CD4-positive, alpha-beta T cell treated with Interleukin-17A for 4 hours (primary cell): Measurements from ENCODE around the gene IGFN1.
"Not testable (repeated sequence)": the region's sequence is repeated elsewhere in the genome, so short reads cannot be mapped to it uniquely, and the experiment has no call there.

Experiments used
- DNase-seq: peaks from one replicate; pipeline ENCODE4 v3.0.0-alpha.2; 2020; ENCODE audit warnings: mixed read lengths

IGFN1 gene

GRCh38 chr1:201190624-201191051 lies at the start of gene IGFN1:
IGFN1 (plus strand) TSS chr1:201190824; CDS start chr1:201193294, 2,470 bp downstream.
- DNase-seq = no peak

DNA sequence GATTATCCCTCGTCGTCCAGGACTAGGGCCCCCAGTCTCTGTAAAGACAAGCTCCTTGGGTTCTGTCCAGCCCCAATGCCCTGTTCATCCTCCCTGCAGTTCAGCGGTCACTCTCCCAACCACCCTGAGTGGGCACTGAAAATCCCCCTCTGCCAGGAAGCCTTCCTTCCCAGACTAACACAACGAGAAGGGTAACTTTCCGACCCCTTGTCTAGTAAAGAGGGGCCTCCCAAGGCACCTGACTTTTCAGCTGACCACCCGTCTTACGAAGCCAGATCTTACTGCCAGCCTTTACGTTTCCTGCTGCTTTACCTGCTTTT lies 49.7 kb upstream of the IGFN1 start:
- no peak for DNase-seq

DNA sequence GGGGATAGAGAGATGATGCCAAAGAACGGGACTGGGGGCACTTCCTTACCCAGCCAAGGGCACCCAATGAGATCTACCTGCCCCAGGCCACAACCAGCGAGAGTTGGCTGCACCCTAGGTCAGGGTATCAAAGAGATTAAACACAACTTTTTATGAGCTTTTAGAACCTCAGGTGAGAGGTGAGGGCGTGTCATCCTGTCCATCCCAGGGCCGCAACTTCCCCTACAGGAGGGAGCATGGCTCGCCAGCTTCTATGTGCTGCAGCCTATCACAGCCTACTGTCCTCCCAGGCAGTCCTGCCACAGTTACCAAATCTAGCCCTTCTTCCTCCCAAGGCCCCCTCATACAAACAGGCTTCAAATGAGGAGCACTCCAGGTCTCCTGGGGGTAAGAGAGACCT lies 49.2 kb upstream of the IGFN1 start:
- DNase-seq = no peak

DNA sequence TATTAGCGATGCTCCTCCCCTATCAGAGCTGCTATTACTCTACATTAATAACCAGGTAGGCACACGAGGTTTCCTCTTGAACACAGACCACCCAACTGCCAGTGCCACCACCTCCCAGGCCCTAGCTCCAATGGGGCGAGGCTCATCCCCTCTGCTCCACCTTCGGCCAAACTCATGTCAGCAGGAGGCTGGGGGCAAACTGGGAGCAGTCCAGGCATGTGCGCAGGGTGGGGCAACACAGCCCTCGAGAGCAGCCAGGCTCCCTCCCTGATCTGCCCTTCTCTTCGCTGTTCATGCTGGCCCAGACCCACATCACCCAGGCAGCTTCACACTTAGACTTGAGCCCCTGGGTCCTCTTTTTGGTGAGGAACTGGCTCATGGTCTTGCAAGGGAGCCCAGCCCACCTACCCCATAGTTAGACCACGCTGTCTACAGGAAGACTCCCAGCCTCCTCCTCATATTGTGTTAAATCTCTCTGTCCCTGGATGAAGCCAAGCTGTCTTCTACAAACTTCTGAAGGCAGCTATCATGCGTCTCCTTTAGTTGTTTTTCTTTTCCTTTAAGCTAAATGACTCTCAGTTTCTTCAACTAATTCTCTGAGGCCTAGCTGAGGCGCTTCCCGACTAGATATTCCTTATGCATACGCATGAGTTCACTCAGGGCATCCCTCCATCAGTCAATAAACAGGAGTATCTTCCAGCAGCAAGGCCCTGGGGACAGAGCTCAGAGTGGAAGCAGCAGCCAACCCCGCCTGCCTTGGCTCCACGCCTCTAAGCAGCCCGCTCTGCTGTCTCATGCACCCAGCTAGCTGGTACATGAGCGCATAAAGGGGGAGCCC lies 48.4 kb upstream of the IGFN1 start:
- DNase-seq = no peak

- DNase-seq = no peak
Observed at GRCh38 chr1:201142849-201143725, 47.5 kb upstream of the IGFN1 start.

- DNase-seq = no peak
Observed at GRCh38 chr1:201143726-201144635, 46.6 kb upstream of the IGFN1 start.

- no peak for DNase-seq
Observed at GRCh38 chr1:201144701-201145100, 45.9 kb upstream of the IGFN1 start.

GRCh38 chr1:201145132-201145531 lies 45.5 kb upstream of the IGFN1 start:
- no peak for DNase-seq

- no peak for DNase-seq
Observed at GRCh38 chr1:201145816-201146215, 44.8 kb upstream of the IGFN1 start.

- no peak for DNase-seq
Observed at GRCh38 chr1:201146626-201147390, 43.8 kb upstream of the IGFN1 start.

GRCh38 chr1:201147396-201148015 lies 43.1 kb upstream of the IGFN1 start:
- no peak for DNase-seq

- no peak for DNase-seq
Observed at GRCh38 chr1:201149400-201149799, 41.2 kb upstream of the IGFN1 start.

DNA sequence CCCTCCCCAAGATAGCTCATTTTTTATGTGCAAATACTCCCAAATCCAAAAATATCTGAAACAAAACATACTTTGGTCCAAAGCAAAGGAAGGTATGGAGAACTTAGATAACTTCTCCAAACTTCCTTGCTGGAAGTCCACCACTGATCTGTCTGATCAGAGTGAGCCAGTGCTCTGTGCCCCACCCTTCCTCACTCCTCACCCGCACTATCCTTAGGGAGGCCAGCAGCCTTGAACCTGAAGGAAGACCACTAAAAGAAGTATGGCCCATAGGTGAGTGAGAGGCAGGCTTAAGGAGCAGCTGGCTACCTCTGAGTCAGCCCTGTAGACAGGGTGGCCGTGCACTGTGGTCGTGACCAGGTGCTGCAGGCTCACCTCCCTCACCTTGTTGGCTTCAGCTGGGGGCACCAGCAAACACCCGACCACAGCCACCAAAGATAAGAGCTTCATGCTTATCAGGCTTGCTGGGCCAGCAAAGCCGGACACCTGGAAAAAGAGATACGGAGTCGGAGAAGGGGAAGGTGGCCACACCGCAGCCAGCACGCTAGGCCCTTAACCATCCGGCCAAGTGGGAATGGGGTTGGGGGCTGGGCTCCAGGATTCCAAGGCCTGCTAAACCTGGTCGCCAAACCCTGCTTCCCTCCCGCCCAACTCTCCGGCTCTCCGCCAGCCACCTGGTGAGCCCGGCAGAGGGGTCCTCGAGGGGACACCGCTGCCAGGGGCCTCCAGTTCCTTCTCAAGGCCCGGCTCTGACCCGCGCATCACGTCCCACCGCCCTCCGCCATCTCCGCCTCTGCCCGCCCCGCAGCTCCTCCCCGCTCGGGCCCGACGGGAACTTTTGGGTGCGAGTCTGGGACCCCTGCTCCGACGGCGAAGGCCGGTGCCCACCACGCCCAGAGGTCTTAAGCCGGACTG lies 36.9 kb upstream of the IGFN1 start:
- no peak for DNase-seq

GRCh38 chr1:201154389-201155165 lies 36.0 kb upstream of the IGFN1 start, which contains the start of gene TMEM9:
TMEM9 (minus strand) TSS chr1:201154474; CDS start chr1:201153923, 551 bp downstream.
- peak; percentile 99 for DNase-seq

DNA sequence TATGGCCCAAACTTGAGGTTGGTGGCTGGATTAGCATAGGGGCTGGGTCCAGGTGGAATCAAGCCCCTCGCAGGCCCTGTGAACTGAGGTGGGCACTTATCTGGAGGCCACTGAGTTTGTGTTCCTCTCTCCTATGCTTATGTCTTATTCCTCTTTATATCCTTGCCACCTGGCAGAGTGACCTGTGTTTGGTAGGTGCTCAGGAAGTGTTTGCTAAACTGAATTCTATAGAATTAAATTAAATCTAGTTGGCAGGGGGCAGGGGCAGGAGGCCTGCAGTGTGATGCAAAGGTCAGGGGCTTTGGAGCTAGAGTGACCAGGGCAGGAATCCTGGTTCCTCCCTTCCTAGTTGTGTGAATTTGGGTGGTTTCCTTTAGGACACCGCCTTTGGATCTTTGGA lies 35.3 kb upstream of the IGFN1 start:
- DNase-seq = no peak

- no peak for DNase-seq
Observed at GRCh38 chr1:201156346-201156745, 34.3 kb upstream of the IGFN1 start.

DNA sequence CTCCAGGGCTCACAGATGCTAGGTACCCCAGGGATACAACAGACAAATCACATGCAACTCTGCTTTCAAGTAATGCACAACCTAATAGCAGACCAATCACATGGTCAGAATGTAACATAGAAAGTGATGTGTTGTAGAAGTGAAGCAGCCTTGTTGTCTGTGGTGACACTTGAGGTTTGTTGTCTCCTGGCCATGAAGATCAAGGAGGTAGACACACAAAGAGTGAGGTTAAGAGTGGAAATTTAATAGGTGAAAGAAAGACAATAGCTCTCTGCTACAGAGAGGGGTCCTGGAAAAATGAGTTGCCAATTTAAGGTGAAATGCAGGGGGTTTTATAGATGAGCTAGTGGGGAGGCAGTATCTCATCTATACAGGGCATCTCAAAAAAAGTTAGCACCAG lies 33.8 kb upstream of the IGFN1 start:
- no peak for DNase-seq

- DNase-seq = no peak
Observed at GRCh38 chr1:201157949-201158348, 32.7 kb upstream of the IGFN1 start.

DNA sequence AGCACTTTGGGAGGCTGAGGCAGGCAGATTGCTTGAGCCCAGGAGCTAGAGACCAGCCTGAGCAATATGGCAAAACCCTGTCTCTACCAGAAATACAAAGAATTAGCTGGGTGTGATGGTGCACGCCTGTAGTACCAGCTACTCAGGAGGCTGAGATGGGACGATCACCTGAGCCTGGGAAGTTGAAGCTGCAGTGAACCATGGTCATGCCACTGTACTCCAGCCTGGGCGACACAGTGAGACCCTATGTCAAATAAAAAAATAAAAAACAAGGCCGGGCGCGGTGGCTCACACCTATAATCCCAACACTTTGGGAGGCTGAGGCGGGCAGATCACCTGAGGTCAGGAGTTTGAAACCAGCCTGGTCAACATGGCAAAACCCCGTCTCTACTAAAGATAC lies 27.6 kb upstream of the IGFN1 start:
- DNase-seq = not testable (repeated sequence)

- no peak for DNase-seq
Observed at GRCh38 chr1:201163707-201164106, 26.9 kb upstream of the IGFN1 start.
